ENCODE results near the gene GDPD1.
"Not testable (repeated sequence)": the region's sequence is repeated elsewhere in the genome, so short reads cannot be mapped to it uniquely, and the experiment has no call there.

The GDPD1 gene

GRCh38 chr17:59220328-59221158 lies at the start of gene GDPD1:
TSS of gene GDPD1 (plus strand) at chr17:59220511. CDS start at chr17:59220610, 99 bp downstream.
- peaks cover 8% of the 10 kb centered on the region for H3K36me3 Mint-ChIP-seq (ENCODE audit: insufficient read depth)
- peak; percentile 98 for ATAC-seq (replicated peaks; ENCODE audit: extremely low read depth, poor library complexity, severe bottlenecking)
- no peaks in the 10 kb centered on the region for H3K9me3 Mint-ChIP-seq
- H3K27ac Mint-ChIP-seq (ENCODE audit: low read depth) = peak within 1 kb of the TSS; percentile 99
- peak within 1 kb of the TSS; percentile 99 for H3K4me3 Mint-ChIP-seq
- H3K27me3 Mint-ChIP-seq = no peaks in the 10 kb centered on the region
- peak; percentile 94 for DNase-seq (ENCODE audit: low spot score in 2 of 2)
- H3K4me1 Mint-ChIP-seq = peaks cover 14% of the 10 kb centered on the region

DNA sequence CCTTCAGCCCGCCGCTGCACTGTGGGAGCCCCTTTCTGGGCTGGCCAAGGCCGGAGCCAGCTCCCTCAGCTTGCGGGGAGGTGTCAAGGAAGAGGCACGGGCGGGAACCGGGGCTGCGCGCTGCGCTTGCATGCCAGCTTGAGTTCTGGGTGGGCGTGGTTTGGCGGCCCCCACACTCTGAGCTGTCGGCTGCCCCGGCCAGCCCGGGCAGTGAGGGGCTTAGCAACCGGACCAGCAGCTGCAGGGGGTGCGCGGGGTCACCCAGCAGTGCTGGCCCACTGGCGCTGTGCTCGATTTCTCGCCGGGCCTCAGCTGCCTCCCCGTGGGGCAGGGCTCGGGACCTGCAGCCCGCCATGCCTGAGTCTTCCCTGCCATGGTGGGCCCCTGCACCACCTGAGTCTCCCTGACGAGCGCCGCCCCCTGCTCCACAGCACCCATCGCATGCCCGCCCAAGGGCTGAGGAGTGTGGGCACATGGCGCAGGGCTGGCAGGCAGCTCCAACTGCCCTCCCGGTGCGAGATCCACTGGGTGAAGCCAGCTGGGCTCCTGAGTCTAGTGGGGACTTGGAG lies 47.8 kb upstream of the GDPD1 start:
- ATAC-seq (replicated peaks; ENCODE audit: extremely low read depth, poor library complexity, severe bottlenecking) (no peak), DNase-seq (ENCODE audit: low spot score in 2 of 2) (no peak)
- Mint-ChIP-seq H3K27ac (ENCODE audit: low read depth) (no peak overlapping the region), H3K4me3 (no peak overlapping the region), H3K36me3 (ENCODE audit: insufficient read depth) (no peaks in the 10 kb centered on the region), H3K4me1 (peaks cover 5% of the 10 kb centered on the region), H3K27me3 (no peaks in the 10 kb centered on the region), H3K9me3 (no peaks in the 10 kb centered on the region)

DNA sequence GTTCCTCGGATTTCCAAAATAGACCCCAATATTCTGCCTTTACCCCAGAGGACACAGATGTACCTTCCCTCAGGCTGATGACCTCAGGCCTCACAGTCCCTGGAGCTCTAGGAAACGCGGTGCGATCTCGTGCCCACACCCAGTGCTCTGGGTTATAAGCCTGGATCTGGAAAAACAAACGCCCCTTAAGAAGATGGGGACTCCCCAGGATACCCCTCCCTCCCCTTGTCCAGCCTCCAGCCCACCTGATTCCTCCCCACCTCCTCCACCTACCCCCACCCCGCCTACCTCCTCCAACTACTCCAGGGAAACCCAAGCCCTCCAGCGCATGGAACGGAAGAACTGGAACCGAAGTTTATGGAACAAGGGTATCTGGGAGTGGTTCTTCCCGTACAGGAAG lies 45.6 kb upstream of the GDPD1 start:
- DNase-seq (ENCODE audit: low spot score in 2 of 2) (no peak), ATAC-seq (replicated peaks; ENCODE audit: extremely low read depth, poor library complexity, severe bottlenecking) (no peak)
- peaks cover 10% of the 10 kb centered on the region for H3K4me1 Mint-ChIP-seq
- no peaks in the 10 kb centered on the region for H3K9me3 Mint-ChIP-seq
- H3K27ac Mint-ChIP-seq (ENCODE audit: low read depth) = no peak overlapping the region
- no peaks in the 10 kb centered on the region for H3K27me3 Mint-ChIP-seq
- H3K4me3 Mint-ChIP-seq = no peak overlapping the region
- H3K36me3 Mint-ChIP-seq (ENCODE audit: insufficient read depth) = no peaks in the 10 kb centered on the region

DNA sequence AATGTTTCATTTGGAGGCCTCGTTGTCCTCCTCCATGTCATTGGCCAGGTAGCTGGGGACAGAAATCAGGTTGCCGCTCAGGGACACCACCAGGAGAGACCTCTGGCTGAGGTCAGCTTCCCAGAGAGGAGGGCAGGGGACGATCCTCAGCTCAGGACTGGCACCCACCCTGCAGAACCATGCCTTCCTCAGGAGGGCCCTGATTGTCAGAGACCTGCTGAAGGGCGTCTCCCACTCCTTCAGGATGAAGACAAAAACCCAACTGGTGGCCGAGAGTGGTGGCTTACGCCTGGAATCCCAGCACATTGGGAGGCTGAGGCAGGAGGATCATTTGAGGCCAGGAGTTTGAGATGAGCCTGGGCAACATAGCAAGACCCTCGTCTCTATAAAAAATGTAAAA lies 45.2 kb upstream of the GDPD1 start:
- DNase-seq (ENCODE audit: low spot score in 2 of 2) (no peak), ATAC-seq (replicated peaks; ENCODE audit: extremely low read depth, poor library complexity, severe bottlenecking) (no peak)
- H3K4me1 Mint-ChIP-seq = peaks cover 10% of the 10 kb centered on the region
- H3K4me3 Mint-ChIP-seq = no peak overlapping the region
- no peaks in the 10 kb centered on the region for H3K9me3 Mint-ChIP-seq
- H3K27me3 Mint-ChIP-seq = no peaks in the 10 kb centered on the region
- no peak overlapping the region for H3K27ac Mint-ChIP-seq (ENCODE audit: low read depth)
- no peaks in the 10 kb centered on the region for H3K36me3 Mint-ChIP-seq (ENCODE audit: insufficient read depth)

- Mint-ChIP-seq H3K4me1 (peaks cover 5% of the 10 kb centered on the region), H3K27ac (ENCODE audit: low read depth) (no peak overlapping the region), H3K4me3 (no peak overlapping the region), H3K36me3 (ENCODE audit: insufficient read depth) (peaks cover 6% of the 10 kb centered on the region), H3K9me3 (no peaks in the 10 kb centered on the region), H3K27me3 (no peaks in the 10 kb centered on the region)
- ATAC-seq (replicated peaks; ENCODE audit: extremely low read depth, poor library complexity, severe bottlenecking) (no peak), DNase-seq (ENCODE audit: low spot score in 2 of 2) (no peak)
Observed at GRCh38 chr17:59178266-59178985, 41.9 kb upstream of the GDPD1 start.

DNA sequence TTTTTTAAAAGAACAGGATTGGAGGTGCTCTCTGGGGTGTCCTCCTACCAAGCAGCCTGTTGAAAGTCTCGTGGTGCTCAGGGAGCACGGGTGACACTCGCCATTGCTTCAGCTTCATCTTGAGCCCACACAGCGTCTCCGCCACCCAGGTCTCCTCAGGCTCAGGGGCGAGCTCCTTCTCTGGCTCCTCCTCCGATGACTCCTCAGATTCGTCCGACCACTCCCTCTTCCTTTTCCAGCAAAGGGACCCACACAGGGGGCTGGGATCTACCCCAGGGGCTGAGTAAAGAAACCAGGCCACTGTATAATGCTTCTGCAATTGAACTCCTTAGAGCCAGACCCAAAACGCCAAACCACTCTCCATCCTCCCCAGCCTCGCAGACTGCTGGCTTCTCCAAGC lies 40.7 kb upstream of the GDPD1 start:
- not testable (repeated sequence) for H3K36me3 Mint-ChIP-seq (ENCODE audit: insufficient read depth); H3K9me3 Mint-ChIP-seq; H3K27me3 Mint-ChIP-seq; H3K4me3 Mint-ChIP-seq; DNase-seq (ENCODE audit: low spot score in 2 of 2); H3K4me1 Mint-ChIP-seq; ATAC-seq (replicated peaks; ENCODE audit: extremely low read depth, poor library complexity, severe bottlenecking)
- peak overlapping the region; percentile 52 for H3K27ac Mint-ChIP-seq (ENCODE audit: low read depth)

GRCh38 chr17:59180626-59181025 lies 39.7 kb upstream of the GDPD1 start:
- Mint-ChIP-seq H3K36me3 (ENCODE audit: insufficient read depth) (peaks cover 6% of the 10 kb centered on the region), H3K27ac (ENCODE audit: low read depth) (no peak overlapping the region), H3K9me3 (no peaks in the 10 kb centered on the region), H3K4me1 (peaks cover 5% of the 10 kb centered on the region), H3K4me3 (no peak overlapping the region), H3K27me3 (no peaks in the 10 kb centered on the region)
- ATAC-seq (replicated peaks; ENCODE audit: extremely low read depth, poor library complexity, severe bottlenecking) = no peak
- no peak for DNase-seq (ENCODE audit: low spot score in 2 of 2)

- DNase-seq (ENCODE audit: low spot score in 2 of 2) (no peak), ATAC-seq (replicated peaks; ENCODE audit: extremely low read depth, poor library complexity, severe bottlenecking) (no peak)
- H3K36me3 Mint-ChIP-seq (ENCODE audit: insufficient read depth) = peaks cover 8% of the 10 kb centered on the region
- no peak overlapping the region for H3K4me3 Mint-ChIP-seq
- H3K27me3 Mint-ChIP-seq = no peaks in the 10 kb centered on the region
- H3K27ac Mint-ChIP-seq (ENCODE audit: low read depth) = no peak overlapping the region
- peaks cover 5% of the 10 kb centered on the region for H3K4me1 Mint-ChIP-seq
- H3K9me3 Mint-ChIP-seq = no peaks in the 10 kb centered on the region
Observed at GRCh38 chr17:59181481-59181880, 38.8 kb upstream of the GDPD1 start.

- no peaks in the 10 kb centered on the region for H3K4me1 Mint-ChIP-seq
- H3K36me3 Mint-ChIP-seq (ENCODE audit: insufficient read depth) = peaks cover 14% of the 10 kb centered on the region
- H3K27me3 Mint-ChIP-seq = no peaks in the 10 kb centered on the region
- DNase-seq (ENCODE audit: low spot score in 2 of 2) (no peak), ATAC-seq (replicated peaks; ENCODE audit: extremely low read depth, poor library complexity, severe bottlenecking) (no peak)
- no peak overlapping the region for H3K27ac Mint-ChIP-seq (ENCODE audit: low read depth)
- no peaks in the 10 kb centered on the region for H3K9me3 Mint-ChIP-seq
- H3K4me3 Mint-ChIP-seq = no peak overlapping the region
Observed at GRCh38 chr17:59185997-59186396, 34.3 kb upstream of the GDPD1 start.

DNA sequence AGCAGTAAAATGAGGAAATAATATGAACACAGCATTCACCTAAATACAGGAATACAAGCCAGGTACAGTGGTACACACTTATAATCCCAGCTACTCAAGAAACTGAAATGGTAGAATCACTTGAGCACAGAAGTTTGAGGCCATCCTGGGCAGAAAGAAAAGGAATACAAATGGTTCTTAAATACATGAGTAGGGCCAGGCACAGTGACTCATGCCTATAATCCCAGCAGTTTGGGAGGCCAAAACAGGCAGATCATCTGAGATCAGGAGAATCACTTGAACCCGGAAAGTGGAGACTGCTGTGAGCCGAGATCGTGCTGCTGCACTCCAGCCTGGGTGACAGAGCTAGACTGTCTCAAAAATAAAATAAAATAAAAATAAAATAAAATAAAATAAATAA lies 33.5 kb upstream of the GDPD1 start:
- Mint-ChIP-seq H3K36me3 (ENCODE audit: insufficient read depth) (peaks cover 13% of the 10 kb centered on the region), H3K9me3 (no peaks in the 10 kb centered on the region), H3K4me3 (no peak overlapping the region), H3K4me1 (no peaks in the 10 kb centered on the region), H3K27me3 (no peaks in the 10 kb centered on the region), H3K27ac (ENCODE audit: low read depth) (no peak overlapping the region)
- DNase-seq (ENCODE audit: low spot score in 2 of 2) (no peak), ATAC-seq (replicated peaks; ENCODE audit: extremely low read depth, poor library complexity, severe bottlenecking) (no peak)

- Mint-ChIP-seq H3K4me1 (no peaks in the 10 kb centered on the region), H3K4me3 (no peak overlapping the region), H3K36me3 (ENCODE audit: insufficient read depth) (peaks cover 11% of the 10 kb centered on the region), H3K9me3 (no peaks in the 10 kb centered on the region), H3K27ac (ENCODE audit: low read depth) (no peak overlapping the region), H3K27me3 (no peaks in the 10 kb centered on the region)
- DNase-seq (ENCODE audit: low spot score in 2 of 2) (no peak), ATAC-seq (replicated peaks; ENCODE audit: extremely low read depth, poor library complexity, severe bottlenecking) (no peak)
Observed at GRCh38 chr17:59190806-59191205, 29.5 kb upstream of the GDPD1 start.

DNA sequence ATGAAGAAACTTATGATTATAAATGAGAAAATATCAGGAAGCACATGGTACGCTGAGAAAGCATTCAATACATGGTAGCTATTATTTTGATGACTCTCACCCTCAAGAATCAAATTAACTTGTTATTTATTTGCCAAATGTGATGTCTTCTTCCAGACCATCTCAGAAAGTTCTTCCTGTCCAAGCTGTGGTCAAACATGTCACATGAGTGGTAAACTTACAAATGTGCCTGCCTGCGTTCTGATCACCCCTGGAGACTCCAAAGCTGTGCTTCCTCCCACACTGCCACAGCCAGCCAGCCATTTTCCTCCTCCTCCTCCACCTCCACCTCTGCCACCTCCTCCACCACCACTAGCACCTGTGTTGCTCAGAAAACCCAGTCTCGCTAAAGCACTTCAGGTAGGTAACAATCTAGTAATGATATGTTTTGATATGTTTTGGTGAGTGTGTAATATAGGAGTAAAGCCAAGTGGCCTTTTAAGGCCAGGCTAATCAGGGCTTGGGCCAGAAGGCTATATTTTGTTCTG lies 26.9 kb upstream of the GDPD1 start:
- ATAC-seq (replicated peaks; ENCODE audit: extremely low read depth, poor library complexity, severe bottlenecking) = no peak
- H3K4me1 Mint-ChIP-seq = no peaks in the 10 kb centered on the region
- no peaks in the 10 kb centered on the region for H3K27me3 Mint-ChIP-seq
- no peaks in the 10 kb centered on the region for H3K9me3 Mint-ChIP-seq
- H3K36me3 Mint-ChIP-seq (ENCODE audit: insufficient read depth) = peaks cover 5% of the 10 kb centered on the region
- no peak overlapping the region for H3K4me3 Mint-ChIP-seq
- no peak overlapping the region for H3K27ac Mint-ChIP-seq (ENCODE audit: low read depth)
- DNase-seq (ENCODE audit: low spot score in 2 of 2) = no peak
